HG02885 (cell line): ENCODE measurements around the gene INHBE.
"Not testable (repeated sequence)": the region's sequence is repeated elsewhere in the genome, so short reads cannot be mapped to it uniquely, and the experiment has no call there.

Source experiments
- ATAC-seq: cut with Tn5 transposase; IDR thresholded peaks from one replicate; pipeline ENCODE4 v1.9.1; 2021; ENCODE audit warnings: mild to moderate bottlenecking; ENCODE audit not compliant: unreplicated experiment, poor library complexity

INHBE gene

DNA sequence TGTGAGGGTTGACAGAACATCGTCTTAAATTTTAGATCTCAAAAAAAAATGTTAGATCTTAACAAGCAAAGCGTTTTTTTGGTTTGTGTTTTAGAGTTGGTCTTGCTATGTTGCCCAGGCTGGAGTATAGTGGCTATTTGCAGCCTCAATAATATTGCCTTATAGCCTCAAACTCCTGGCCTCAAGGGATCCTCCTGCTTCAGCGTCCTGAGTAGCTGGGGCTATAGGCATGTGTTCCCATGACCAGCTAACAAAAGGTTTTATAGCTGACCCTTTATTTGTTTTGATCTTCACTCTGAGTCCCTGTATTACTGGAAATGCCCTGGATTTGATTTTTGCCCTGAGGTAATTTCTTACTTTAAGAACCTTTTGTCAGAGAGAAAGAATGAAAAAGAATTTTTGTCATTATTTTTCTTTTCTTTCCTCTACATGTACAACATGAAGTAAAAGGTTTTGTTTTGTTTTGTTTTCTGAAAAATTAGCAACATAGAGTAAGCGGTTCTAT lies 15.3 kb upstream of the INHBE start:
- ATAC-seq = no peak

DNA sequence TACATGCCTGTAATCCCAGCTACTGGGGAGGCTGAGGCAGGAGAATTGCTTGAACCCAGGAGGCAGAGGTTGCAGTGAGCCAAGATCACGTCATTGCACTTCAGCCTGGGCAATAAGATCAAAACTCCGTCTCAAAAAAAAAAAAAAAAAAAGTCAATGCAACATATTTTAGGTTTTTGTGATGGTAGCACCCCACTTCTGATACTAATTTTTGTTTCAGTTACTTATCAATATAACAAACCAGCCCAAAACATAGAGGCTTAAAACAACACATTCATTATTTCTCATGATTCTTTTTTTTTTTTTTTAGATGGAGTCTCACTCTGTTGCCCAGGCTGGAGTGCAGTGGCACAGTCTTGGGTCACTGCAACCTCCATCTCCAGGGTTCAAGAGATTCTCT lies 13.7 kb upstream of the INHBE start:
- ATAC-seq = not testable (repeated sequence)

DNA sequence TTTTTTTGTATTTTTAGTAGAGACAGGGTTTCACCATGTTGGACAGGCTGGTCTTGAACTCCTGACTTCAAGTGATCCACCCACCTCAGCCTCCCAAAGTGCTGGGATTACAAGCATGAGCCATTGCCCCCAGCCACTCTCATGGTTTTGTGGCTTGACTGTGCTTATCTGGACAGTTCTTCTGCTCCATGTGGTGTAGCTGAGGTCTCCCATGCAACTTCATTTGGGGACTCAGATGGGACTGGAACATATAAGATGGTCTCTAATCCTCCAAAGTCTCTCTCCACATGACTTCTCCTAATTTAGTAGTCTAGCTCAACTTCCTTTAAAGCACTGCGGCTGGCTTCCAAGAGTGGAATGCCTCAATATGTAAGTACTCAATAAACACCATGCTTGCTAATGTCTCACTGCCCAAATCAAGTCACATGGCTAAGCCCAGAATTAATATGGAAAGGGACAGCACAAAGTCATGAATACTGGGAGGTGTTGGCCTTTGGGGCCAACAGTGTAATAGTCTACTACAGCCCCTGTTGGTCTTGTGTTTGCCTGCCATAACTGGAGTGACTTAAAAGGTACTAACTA lies 13.2 kb upstream of the INHBE start:
- ATAC-seq = no peak

DNA sequence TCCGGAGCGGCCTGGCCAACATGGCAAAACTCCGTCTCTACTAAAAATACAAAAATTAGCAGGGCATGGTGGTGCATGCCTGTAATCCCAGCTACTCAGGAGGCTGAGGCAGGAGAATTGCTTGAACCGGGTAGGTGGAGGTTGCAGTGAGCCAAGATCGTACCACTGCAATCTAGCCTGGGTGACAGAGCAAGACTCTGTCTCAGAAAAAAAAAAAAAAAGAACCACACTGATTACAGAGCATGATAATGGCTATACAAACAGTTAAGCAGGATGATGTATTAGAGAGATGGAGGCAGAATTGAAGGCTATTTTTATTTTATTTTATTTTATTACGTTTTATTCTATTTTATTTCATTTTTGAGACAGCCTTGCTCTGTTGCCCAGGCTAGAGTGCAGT lies 10.8 kb upstream of the INHBE start:
- ATAC-seq = not testable (repeated sequence)

DNA sequence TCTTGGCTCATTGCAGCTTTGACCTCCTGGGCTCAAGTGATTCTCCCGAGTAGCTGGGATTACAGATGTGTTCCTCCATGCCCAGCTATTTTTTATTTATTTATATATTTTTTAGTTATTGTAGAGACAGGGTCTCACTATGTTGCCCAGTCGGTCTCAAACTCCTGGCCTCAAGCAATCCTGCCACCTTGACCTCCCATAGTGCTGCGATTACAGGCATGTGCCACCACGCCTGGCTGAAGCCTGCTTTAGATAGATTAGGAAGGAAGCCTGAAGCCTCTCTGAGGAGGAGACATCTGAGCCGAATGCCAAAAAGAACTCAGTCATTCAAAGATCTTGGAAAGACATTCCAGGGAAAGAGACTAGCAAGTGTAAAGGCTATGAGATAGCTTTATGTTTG lies 10.4 kb upstream of the INHBE start:
- no peak for ATAC-seq

DNA sequence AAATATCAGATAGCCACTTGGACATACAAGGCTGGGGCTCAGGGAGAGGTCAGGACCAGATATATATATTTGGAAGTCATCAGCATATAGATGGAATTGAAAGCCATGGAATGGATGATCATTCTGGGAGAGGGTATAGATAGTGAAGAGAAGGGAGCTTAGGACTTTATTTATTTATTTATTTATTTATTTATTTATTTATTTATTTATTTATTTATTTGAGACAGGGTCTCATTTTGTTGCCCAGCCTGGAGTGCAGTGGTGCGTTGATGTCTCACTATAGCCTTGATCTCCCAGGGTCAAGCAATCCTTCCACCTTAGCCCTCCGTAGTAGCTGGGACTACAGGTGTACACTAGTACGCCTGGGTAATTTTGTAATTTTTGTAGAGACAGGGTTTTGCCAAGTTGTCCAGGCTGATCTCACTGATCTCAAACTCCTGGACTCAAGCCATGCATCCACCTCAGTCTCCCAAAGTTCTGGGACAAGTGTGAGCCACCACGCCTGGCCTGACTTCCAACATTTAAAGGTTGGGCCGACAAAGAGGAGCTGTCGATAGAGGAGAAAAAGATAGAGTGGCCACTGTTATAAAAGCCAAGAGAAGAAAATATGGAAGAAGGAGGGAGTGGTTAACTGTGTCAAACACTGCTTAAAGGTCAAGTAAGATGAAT lies 8.7 kb upstream of the INHBE start:
- ATAC-seq = no peak

DNA sequence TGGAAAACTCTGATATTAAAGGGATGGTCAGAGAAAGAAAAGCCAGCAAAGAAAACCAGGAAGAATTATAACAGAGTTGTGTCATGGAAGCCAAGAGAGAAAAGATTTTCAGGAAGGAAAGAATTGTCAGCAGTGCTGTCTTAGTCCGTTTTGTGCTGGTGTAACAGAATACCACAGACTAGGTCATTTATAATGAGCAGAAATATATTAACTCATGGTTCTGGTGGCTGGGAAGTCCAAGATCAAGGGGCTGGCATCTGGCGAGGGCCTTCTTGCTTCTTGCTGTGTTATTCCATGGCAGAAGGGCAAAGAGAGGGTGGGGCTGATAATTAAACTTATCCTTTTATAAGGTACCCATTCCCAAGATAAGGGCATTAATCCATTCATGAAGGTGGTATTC lies 6.4 kb upstream of the INHBE start:
- no peak for ATAC-seq

DNA sequence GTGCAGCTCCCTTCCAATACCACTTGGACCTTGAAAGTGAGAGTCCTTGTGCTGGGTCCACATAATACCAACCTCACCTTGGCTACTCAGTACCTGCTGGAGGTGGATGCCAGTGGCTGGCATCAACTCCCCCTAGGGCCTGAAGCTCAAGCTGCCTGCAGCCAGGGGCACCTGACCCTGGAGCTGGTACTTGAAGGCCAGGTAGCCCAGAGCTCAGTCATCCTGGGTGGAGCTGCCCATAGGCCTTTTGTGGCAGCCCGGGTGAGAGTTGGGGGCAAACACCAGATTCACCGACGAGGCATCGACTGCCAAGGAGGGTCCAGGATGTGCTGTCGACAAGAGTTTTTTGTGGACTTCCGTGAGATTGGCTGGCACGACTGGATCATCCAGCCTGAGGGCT lies 5.7 kb upstream of the INHBE start:
- no peak for ATAC-seq

DNA sequence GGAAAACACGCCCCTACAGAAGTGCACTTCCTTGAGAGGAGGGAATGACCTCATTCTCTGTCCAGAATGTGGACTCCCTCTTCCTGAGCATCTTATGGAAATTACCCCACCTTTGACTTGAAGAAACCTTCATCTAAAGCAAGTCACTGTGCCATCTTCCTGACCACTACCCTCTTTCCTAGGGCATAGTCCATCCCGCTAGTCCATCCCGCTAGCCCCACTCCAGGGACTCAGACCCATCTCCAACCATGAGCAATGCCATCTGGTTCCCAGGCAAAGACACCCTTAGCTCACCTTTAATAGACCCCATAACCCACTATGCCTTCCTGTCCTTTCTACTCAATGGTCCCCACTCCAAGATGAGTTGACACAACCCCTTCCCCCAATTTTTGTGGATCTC lies 5.0 kb upstream of the INHBE start:
- no peak for ATAC-seq

DNA sequence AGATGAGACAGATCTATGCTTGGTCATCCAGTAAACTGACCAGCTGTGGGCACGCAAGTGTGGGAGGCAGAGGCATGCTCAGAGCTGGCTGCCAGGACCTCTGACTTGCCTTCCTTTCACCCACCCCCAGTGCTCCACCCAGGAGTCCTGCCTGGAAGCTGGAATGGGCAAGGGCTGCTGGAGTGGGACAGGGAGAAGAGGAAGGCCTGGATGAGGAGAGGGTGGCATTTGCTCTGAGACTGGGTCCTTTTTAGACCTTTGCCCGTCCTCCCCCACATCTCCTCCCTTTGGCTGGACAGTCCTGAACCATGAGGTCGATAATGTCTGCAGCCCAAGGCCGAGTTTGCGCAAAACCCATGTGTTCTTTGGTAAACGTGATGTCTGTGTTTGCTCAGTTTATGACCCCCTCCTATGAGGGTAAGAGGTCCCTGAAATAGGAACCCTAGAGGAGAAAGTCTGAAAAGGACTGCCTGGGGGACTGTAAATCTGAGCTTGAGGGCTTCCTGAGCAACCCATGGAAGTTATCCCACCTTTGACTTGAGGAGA lies 3.8 kb upstream of the INHBE start:
- ATAC-seq = no peak

DNA sequence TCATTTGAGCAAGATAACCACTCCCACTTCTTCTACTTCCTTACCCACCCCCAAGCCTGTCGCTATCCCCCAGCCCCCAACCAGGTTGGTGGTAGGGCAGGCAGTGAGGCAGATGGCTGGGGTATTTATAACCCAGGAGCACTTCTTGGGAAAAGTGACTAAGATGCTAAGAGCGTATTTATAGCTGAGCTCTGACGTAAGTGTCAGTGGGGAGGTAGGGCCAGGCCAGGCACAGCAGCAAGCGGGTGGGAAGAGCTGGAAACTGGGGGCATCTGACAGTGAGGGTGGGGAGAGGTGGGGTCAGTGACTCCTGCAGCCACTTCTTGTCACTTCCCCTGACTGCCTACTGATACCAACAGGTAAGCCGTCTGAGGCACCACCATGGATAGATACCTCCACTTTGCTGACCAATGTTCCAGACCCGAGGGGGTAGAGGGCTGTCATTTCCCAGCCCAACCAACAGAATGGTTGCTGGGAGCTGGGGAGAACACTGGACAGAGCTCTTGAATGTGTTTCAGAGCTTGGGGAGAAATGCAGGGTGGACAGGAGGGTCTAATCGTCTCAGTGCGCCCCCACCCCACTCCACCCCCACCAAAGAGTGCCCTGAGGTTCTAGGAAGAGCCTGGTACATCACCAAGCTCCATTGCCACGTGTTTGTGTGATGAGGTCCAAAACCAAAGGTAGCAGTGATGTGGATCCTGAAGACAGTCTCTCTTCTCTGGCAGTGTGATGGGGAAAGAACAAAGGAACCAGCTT lies 2.7 kb upstream of the INHBE start:
- no peak for ATAC-seq

DNA sequence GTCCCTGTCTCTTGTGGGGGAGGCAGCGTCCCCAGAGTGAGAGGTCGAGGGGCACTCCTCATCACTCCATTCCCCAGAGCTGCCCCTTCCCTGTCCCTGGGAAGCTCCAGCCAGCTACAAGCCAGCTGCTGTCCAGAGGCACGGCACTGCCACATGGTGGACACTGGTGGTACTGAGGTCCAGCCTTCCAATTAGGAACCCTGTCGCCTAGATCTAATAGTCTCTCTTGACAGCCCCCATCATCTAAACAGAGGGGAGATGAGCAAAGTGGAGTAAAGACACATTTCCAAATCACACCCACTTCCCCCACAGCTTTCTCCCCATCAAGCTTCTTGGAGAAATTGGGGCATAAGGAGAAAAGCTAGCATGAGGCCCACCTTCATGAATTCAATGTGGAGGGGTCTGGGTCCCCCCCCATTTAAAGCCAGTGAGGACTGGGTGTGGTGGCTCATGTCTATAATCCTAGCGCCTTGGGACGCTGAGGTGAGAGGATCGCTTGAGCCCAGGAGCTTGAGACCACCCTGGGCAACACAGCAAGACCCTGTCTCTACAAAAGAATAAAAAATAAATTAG lies 2.1 kb upstream of the INHBE start:
- ATAC-seq = peak; percentile 70

DNA sequence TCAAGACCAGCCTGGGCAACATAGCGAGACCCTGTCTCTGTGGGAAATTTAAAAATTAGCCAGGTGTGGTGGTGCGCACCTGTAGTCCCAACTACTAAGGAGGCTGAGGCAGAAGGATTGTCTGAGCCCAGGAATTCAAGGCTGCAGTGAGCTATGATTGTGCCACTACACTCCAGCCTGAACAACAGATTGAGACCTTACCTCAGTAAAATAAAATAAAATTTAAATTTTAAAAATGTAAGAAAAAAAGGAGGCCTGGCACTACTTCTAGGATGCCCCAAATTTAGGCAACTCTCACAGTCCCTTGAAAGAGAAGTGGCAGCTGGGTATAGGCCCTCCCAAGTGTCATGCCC lies 918 bp upstream of the INHBE start:
- no peak for ATAC-seq

DNA sequence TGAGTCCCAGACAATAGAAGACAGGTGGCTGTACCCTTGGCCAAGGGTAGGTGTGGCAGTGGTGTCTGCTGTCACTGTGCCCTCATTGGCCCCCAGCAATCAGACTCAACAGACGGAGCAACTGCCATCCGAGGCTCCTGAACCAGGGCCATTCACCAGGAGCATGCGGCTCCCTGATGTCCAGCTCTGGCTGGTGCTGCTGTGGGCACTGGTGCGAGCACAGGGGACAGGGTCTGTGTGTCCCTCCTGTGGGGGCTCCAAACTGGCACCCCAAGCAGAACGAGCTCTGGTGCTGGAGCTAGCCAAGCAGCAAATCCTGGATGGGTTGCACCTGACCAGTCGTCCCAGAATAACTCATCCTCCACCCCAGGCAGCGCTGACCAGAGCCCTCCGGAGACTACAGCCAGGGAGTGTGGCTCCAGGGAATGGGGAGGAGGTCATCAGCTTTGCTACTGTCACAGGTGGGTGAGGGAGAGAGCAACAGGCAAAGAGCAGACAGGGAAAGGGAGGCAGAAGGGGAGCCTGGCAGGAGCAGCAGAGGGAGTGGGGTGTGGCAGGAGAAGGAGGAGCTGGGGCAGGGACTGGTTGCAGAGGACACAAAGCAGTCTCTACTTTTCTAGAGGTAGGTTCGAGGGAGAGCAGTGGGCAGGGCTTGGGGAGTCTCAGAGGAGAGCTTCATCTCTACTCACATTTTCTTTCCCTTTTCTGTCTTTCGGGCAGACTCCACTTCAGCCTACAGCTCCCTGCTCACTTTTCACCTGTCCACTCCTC lies 452 bp downstream of the INHBE start:
- no peak for ATAC-seq

DNA sequence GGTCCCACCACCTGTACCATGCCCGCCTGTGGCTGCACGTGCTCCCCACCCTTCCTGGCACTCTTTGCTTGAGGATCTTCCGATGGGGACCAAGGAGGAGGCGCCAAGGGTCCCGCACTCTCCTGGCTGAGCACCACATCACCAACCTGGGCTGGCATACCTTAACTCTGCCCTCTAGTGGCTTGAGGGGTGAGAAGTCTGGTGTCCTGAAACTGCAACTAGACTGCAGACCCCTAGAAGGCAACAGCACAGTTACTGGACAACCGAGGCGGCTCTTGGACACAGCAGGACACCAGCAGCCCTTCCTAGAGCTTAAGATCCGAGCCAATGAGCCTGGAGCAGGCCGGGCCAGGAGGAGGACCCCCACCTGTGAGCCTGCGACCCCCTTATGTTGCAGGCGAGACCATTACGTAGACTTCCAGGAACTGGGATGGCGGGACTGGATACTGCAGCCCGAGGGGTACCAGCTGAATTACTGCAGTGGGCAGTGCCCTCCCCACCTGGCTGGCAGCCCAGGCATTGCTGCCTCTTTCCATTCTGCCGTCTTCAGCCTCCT lies 1.1 kb downstream of the INHBE start:
- no peak for ATAC-seq

DNA sequence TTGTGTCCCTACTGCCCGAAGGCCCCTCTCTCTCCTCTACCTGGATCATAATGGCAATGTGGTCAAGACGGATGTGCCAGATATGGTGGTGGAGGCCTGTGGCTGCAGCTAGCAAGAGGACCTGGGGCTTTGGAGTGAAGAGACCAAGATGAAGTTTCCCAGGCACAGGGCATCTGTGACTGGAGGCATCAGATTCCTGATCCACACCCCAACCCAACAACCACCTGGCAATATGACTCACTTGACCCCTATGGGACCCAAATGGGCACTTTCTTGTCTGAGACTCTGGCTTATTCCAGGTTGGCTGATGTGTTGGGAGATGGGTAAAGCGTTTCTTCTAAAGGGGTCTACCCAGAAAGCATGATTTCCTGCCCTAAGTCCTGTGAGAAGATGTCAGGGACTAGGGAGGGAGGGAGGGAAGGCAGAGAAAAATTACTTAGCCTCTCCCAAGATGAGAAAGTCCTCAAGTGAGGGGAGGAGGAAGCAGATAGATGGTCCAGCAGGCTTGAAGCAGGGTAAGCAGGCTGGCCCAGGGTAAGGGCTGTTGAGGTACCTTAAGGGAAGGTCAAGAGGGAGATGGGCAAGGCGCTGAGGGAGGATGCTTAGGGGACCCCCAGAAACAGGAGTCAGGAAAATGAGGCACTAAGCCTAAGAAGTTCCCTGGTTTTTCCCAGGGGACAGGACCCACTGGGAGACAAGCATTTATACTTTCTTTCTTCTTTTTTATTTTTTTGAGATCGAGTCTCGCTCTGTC lies 1.8 kb downstream of the INHBE start:
- no peak for ATAC-seq

DNA sequence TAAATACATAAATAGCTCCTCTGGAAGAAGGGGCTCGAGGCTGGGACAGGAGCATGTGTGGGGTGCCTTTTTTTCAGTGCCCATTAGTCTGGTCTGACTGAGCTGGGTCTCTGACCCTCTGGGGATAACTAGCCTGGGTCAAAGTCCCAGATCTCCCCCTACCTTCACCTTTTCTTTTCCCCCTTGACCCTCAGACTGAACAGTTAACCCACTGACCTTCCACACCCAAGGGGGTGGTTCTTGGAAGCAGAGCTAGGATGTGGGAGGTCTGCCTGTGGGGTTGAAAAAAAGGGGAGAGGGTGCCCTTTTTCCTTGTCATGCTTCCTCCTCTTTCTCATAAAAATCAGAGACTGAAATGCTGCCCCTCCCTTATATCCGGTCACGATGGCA lies 3.6 kb downstream of the INHBE start:
- no peak for ATAC-seq

DNA sequence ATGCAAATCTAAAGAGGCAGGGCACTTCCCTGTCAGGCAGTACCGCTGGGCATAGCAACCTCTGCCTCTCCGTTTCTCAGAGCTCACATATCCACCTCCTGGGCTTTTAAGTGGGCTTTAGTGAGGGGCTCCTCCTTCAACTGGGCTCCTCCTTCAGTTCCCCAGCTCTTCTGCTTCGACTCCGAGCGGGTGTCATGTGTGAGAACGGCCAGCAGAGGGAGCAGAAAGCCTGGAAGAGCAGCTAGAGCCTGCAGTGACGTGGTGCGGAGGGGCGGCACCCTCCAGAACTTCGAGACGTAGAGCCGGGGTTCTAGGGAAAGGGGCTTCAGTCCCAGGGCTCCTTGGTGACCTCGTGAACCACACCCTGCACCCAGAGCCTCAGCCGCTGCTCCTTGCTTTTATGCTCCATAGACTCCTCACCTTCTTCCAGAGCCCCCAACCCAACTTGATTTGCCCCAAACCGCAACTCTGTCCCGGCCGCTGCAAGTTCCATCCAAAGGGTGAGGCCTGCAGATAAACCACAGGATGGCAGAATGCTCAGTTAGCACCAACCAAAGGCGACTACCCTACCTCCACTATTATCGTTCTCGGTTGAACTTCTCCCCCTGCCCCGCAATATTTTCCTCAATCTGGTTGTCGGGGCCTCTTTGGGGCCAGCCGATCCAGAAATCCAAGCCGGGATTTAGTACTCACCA lies 4.1 kb downstream of the INHBE start:
- peak; percentile 60 for ATAC-seq
